C4-2B (cell line): ENCODE results near the gene TNFRSF12A.

Source experiments
- H3K27ac ChIP-seq: fragments of 450-650 bp; 2 replicates; pipeline ENCODE4 v1.5.1; 2017
- ZFX ChIP-seq: fragments of 450-650 bp; IDR thresholded peaks from 2 replicates; pipeline ENCODE4 v1.6.1; 2017
- TF ChIP-seq, protein P1 (sequence below): fragments of 450-650 bp; conservative IDR thresholded peaks from 2 replicates; pipeline ENCODE4 v1.5.1; 2017; ENCODE audit warnings: mild to moderate bottlenecking

The TNFRSF12A gene

DNA sequence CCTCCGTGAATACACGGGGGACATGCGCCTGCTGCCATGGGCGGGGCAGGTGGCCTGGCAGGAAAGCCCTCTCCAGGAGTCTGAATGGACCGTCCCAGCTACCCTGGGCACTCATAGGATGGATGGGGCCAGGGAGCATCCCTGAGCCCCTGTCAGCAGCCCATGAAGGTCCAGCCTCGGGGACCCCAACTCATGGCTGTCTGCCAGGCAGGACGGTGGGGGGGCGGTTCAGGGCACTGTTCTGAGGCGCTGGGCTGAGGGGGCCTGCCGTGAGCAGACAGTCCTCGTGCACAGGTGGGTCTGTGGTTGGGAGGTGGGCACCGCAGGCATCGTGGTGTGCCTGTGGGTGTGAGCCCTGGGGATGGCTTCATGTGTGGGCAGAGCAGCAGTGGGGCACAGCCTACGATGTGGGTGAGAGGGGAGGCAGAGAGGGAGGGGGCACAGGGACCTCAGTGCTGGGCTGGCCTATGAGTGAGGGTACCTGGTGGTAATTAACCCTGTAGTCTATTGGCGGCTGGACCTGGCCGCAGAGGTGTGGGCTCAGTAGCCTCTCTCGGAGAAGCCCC lies 33.5 kb upstream of the TNFRSF12A start:
- TF ChIP-seq, protein P1, sequence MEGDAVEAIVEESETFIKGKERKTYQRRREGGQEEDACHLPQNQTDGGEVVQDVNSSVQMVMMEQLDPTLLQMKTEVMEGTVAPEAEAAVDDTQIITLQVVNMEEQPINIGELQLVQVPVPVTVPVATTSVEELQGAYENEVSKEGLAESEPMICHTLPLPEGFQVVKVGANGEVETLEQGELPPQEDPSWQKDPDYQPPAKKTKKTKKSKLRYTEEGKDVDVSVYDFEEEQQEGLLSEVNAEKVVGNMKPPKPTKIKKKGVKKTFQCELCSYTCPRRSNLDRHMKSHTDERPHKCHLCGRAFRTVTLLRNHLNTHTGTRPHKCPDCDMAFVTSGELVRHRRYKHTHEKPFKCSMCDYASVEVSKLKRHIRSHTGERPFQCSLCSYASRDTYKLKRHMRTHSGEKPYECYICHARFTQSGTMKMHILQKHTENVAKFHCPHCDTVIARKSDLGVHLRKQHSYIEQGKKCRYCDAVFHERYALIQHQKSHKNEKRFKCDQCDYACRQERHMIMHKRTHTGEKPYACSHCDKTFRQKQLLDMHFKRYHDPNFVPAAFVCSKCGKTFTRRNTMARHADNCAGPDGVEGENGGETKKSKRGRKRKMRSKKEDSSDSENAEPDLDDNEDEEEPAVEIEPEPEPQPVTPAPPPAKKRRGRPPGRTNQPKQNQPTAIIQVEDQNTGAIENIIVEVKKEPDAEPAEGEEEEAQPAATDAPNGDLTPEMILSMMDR: no peak
- no peak for TF ChIP-seq ZFX
- H3K27ac ChIP-seq: 0 out of 2 replicates have a peak overlapping the region, but pooled peaks have one; percentile 7

DNA sequence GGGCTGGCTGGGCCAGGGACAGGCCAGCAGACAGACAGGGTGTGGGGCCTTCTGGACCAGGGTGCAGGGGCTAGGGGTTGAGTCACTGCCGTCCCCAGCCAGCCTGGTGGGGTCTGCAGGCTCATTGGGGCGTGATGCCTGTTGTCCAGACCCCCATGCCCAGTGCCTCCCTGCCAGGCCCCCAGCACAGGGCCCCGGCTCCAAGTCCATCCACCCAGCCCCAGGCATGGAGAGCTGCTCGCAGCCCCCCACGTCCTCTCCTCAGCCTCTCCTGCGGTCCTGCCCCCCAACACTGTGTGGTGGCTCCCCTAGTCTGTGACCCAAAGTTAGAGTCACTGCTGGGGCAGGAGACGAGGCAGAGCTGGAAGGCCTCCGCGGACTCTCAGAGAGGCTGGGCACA lies 32.9 kb upstream of the TNFRSF12A start:
- H3K27ac ChIP-seq: no peak overlapping the region
- TF ChIP-seq, protein P1: no peak
- TF ChIP-seq ZFX: no peak

DNA sequence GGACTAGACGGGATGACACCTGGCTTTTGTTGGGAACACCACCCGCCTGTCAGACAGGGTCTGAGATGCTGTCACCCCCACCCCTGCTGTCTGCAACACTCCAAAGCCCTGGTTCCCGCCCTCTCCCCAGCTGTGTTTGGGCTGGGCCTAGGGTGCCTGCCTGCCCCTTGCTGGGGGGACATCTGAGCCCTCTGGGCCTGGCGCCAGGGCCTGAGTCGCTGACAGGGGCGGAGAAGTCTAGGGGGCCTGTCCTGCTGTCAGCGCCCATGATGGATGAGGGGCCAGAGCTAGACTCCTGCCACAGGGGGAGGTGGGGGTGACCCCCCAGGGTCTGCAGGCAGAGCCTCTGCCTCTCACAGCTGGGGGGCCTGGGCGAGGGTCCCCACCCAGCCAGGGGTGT lies 32.3 kb upstream of the TNFRSF12A start:
- H3K27ac ChIP-seq: no peak overlapping the region
- TF ChIP-seq, protein P1: no peak
- no peak for TF ChIP-seq ZFX

DNA sequence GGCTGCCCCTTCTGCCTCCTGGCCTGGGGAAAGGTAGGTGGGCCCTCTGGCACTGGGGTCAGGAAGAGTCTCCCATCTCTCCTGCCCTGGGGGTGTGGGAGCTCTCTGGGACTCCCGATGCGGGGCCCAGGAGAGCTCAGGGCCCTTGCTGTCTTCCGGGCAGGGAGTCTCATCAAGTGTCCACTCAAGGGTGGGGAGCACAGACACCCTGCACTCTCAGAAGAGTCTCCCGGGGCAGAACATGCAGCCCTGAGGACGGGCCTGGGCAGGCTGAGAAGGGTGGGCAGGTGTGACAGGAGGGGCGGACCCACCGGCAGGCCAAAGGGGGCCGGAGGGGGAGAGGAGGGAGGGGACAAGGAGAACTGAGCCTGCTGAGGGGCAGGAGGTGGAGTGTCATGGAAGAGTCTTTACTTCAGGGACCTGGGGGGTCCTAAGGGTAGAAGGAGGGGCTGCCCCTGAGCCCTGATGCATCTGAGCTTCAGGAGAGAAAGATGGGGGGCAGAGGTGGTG lies 31.5 kb upstream of the TNFRSF12A start:
- TF ChIP-seq, protein P1: no peak
- no peak for TF ChIP-seq ZFX
- no peak overlapping the region for H3K27ac ChIP-seq

DNA sequence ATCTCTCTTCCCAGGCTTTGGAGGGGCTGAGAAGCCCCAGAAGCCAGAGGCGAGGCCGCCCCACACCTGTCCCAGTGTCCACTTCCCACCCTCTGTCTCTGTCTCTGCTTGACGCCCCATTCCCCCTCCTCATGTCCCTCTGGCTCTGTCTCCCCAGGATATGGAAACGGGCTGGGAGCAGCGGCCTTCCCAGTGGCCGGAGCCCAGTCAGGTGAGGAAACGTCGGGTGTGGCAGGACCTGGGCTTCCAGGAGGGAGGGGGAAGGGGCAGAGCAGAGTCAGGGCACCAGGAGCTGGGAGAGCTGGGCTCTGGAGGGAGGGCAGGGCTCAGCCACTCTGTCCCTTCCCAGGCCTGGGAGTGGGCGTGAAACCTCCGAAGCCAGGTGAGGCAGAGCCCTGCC lies 29.3 kb upstream of the TNFRSF12A start:
- TF ChIP-seq, protein P1: no peak
- TF ChIP-seq ZFX: no peak
- peak overlapping the region; percentile 35 for H3K27ac ChIP-seq

DNA sequence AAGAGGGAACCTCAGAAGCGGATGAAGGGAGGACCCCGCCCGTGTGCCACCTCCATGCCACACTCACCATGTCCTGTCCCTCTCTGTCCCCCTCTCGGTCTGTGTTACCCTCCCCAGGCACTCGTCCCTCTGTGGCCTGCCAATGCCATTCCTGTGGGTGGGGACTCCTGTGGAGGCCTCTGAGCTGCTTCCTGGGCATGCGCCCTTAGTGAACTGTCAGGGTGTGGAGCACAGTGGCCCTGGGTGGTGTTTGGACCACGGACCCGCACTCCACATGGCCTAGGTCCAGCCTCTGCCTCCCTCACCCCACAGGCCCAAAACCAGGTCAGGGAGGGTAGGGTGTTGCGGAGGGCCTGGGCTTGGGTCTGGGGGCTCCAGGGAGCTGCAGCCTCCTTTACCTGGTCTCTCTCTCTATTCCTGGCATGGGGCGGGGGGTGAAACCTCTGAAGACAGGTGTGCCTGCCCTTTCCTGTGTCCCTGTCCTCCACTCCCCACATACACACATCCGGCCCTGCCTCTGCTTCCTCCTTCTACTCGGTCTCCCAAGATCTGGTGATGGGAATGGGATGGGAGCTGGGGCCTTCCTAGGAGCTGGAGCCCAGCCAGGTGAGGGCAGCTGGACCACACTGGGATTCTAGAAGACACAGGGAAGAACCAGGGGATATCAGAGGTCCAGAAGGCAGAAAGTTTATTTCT lies 28.5 kb upstream of the TNFRSF12A start:
- TF ChIP-seq, protein P1: no peak
- TF ChIP-seq ZFX: no peak
- peak overlapping the region; percentile 35; the same call in 1 of the 2 replicates for H3K27ac ChIP-seq

DNA sequence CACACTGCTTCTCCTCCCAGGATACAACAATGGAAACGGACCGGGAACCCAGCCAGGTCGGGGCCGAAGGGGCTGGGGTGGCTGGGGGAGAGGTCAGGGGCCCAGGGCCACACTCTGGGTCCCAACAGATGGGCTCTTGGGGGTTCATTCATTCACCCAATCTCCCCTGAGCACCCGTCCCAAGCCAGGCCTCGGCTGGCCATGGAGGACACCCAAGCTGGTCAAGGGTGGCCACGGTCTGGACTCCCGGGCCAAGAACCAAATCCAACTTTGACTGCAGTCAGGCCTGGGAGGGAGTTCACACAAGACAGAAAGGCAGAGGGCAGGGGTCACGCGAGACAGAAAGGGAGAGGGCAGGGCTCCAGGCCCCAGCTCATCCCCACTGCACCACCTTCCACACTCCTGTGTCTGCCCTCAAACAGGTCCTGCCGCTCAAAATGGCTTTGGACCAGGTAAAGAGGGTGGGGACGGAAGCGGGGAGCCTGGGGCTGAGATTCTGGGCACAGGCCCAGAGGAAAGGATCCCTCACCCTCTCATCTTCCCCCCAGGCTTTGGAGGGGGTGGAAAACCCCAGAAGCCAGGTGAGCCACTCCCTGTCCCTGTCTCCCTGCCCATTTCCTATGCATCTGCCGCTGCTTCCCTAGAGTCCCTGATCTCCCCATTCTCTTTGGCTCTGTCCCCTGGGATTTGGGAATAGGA lies 27.6 kb upstream of the TNFRSF12A start:
- no peak for TF ChIP-seq ZFX
- TF ChIP-seq, protein P1: no peak
- no peak overlapping the region for H3K27ac ChIP-seq
